ENCODE measurements around the gene TMEM209.

TMEM209 gene

DNA sequence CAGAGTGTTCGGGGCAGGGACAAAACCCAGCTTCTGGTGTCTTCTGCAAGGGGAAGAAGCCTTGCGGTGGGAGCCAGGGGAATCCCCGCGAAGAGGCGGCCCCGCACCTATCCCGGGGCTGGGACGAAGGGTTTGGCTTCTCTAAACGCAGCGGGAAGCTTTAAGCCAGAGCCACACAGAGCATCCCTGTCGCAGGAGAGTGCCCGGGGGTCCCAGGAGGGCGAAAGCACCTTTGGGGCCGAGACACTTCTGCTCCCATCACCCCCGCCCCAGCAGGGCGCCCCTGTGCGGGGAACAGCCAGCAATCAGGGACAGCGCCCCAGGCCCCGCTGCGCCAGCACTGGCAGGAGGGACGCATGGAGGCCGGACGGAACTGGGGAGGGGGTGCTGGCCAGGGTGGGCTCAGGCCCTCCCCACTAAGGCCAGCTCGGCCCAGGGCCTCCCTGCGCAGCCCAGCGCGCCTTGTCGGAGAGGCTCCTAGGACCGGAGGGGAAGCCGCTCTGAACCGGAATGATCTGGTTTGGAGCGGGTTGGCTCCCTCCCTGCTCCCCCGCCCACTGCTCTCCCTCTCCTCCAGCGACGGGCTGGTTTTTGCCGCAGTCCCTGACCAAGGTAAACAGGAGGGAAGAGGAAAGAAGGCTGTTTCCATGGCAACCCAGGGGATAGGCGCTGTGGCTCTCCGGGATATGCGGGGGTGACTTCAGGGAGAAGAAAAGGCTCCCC is 63.9 kb downstream of the TMEM209 start:
- peak overlapping the region; percentile 73 for H3K4me3 ChIP-seq (ENCODE audit: low read length)
- no peaks in the 10 kb centered on the region for H3K27me3 ChIP-seq (replicated peaks; ENCODE audit: control insufficient read depth, insufficient read depth, low read length)
- peak overlapping the region; percentile 83 for H3K9ac ChIP-seq (ENCODE audit: low read length)
- peaks cover 24% of the 10 kb centered on the region for H3K4me1 ChIP-seq (ENCODE audit: control insufficient read depth, insufficient read depth, low read length)
- no peaks in the 10 kb centered on the region for H3K9me3 ChIP-seq (ENCODE audit: control insufficient read depth, low read length)
- DNase-seq (ENCODE audit: low read depth): peak; percentile 57
- H3K36me3 ChIP-seq (ENCODE audit: control insufficient read depth, insufficient read depth, low read length, severe bottlenecking): peaks cover 6% of the 10 kb centered on the region

DNA sequence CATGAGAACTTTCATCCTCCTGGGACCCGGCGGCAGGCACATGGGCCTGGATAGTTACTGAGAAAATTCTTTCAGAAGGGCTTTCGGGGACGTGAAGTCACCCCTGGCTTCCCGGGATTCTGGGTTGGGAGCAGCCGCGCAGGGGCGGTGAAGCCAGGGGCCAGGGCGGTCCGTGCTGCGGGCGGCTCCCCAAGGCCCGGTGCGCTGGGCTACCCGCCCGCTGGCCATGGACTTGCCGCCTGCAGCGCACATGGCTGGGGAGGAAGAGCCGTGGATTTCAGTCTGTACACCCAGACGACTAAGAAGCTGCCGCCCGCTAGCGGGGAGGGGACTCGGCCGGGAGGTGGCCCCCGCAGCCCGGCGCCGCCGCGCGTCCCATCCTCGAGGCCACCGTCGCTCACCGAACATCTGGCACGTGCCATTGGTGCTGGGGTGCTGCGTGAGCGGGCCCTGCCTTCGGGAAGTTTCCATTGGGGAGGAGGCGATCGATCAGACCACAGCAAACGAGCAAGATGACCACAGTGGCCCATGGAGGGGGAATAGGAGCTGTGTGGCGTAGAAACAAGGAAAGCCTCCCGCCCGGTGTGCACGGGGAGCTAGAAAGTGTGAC is 64.5 kb downstream of the TMEM209 start:
- Histone ChIP-seq H3K4me1 (ENCODE audit: control insufficient read depth, insufficient read depth, low read length) (peaks cover 24% of the 10 kb centered on the region), H3K9ac (ENCODE audit: low read length) (peak overlapping the region; percentile 83), H3K27me3 (replicated peaks; ENCODE audit: control insufficient read depth, insufficient read depth, low read length) (no peaks in the 10 kb centered on the region), H3K9me3 (ENCODE audit: control insufficient read depth, low read length) (no peaks in the 10 kb centered on the region), H3K36me3 (ENCODE audit: control insufficient read depth, insufficient read depth, low read length, severe bottlenecking) (peaks cover 11% of the 10 kb centered on the region), H3K4me3 (ENCODE audit: low read length) (peak overlapping the region; percentile 73)
- DNase-seq (ENCODE audit: low read depth): no peak

- peaks cover 23% of the 10 kb centered on the region for H3K36me3 ChIP-seq (ENCODE audit: control insufficient read depth, insufficient read depth, low read length, severe bottlenecking)
- no peaks in the 10 kb centered on the region for H3K27me3 ChIP-seq (replicated peaks; ENCODE audit: control insufficient read depth, insufficient read depth, low read length)
- DNase-seq (ENCODE audit: low read depth): no peak
Observed at GRCh38 chr7:130139193-130139960, 65.8 kb downstream of the TMEM209 start.

DNA sequence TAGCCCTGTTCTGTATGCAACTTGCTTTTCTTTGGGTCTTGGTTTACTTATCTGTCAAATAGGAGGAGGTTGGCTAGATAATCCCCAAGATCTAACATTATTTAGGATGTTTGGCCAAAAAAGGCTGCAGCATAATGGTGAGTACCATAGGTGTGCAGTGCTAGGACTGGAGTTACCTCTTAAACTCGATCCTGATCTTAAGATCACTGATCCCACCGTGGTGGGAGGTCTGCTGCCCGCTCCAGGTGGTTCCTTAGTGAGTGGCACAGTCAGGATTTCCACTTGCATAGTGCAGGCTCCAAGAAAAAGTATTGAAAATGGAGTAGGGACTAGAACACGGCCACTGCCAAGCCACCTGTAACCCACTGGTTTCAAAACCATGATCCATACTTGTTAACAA is 68.0 kb downstream of the TMEM209 start:
- no peak for DNase-seq (ENCODE audit: low read depth)
- Histone ChIP-seq H3K36me3 (ENCODE audit: control insufficient read depth, insufficient read depth, low read length, severe bottlenecking) (peaks cover 43% of the 10 kb centered on the region), H3K9ac (ENCODE audit: low read length) (no peak overlapping the region), H3K27me3 (replicated peaks; ENCODE audit: control insufficient read depth, insufficient read depth, low read length) (no peaks in the 10 kb centered on the region), H3K9me3 (ENCODE audit: control insufficient read depth, low read length) (no peaks in the 10 kb centered on the region), H3K4me1 (ENCODE audit: control insufficient read depth, insufficient read depth, low read length) (peaks cover 11% of the 10 kb centered on the region), H3K4me3 (ENCODE audit: low read length) (no peak overlapping the region)

More at GRCh38 chr7:130139193-130139960, 65.8 kb downstream of the TMEM209 start:
- peaks cover 17% of the 10 kb centered on the region for H3K4me1 ChIP-seq (ENCODE audit: control insufficient read depth, insufficient read depth, low read length)
- no peaks in the 10 kb centered on the region for H3K9me3 ChIP-seq (ENCODE audit: control insufficient read depth, low read length)
- H3K4me3 ChIP-seq (ENCODE audit: low read length): no peak overlapping the region
- no peak overlapping the region for H3K9ac ChIP-seq (ENCODE audit: low read length)

GRCh38 chr7:130136579-130137167 is 68.5 kb downstream of the TMEM209 start:
- H3K9ac ChIP-seq (ENCODE audit: low read length): no peak overlapping the region
- H3K27me3 ChIP-seq (replicated peaks; ENCODE audit: control insufficient read depth, insufficient read depth, low read length): no peaks in the 10 kb centered on the region
- DNase-seq (ENCODE audit: low read depth): no peak
- H3K4me1 ChIP-seq (ENCODE audit: control insufficient read depth, insufficient read depth, low read length): peaks cover 8% of the 10 kb centered on the region
- peaks cover 48% of the 10 kb centered on the region for H3K36me3 ChIP-seq (ENCODE audit: control insufficient read depth, insufficient read depth, low read length, severe bottlenecking)
- H3K4me3 ChIP-seq (ENCODE audit: low read length): no peak overlapping the region
- H3K9me3 ChIP-seq (ENCODE audit: control insufficient read depth, low read length): no peaks in the 10 kb centered on the region

DNA sequence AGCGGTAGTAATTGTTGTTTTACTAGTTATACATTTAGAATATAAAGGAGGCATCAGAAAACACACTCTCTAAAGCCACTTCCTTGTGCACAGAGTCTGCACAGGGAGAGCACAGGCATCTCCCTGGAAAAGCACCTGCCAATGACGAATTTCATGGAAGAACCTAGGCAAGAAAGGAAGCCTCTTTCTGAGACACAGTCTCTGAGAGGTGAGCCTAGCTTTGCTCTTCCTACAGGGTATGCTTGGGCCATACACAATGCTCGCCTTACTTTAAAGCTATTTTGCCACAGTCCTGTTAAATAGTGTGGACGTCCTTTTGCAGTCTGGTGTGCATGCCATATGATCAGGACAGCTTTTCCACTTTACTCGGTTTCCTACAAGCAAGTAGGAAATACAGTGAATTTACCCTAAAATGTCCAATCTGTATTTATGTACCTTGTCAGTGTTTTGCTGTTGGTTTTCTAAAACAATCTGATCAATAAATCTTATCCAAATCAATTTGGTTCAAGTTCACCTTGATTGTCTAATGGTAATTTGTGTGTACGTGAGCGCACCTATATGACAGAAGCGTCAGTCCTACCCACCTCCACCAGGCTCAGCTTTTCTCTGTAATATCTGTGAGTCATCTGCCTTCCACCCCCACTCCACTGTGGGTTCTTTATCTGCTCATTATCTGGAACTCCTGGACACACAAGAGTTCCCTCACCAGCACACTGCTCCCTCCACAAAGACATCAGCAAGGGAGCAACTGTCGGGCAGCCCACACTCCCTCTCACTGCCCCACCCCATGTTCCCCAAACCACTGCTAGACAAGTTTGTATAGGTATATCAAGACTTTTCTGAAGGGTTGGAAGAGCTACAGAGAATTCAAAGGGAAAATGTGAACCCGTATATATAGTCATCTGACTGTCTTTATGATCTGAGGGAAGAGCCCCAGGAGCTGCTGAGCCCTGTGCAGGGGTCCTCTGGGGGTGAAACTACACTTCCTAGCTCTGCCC is 69.7 kb downstream of the TMEM209 start:
- Histone ChIP-seq H3K36me3 (ENCODE audit: control insufficient read depth, insufficient read depth, low read length, severe bottlenecking) (peaks cover 60% of the 10 kb centered on the region), H3K4me1 (ENCODE audit: control insufficient read depth, insufficient read depth, low read length) (no peaks in the 10 kb centered on the region), H3K9ac (ENCODE audit: low read length) (no peak overlapping the region), H3K27me3 (replicated peaks; ENCODE audit: control insufficient read depth, insufficient read depth, low read length) (no peaks in the 10 kb centered on the region), H3K4me3 (ENCODE audit: low read length) (no peak overlapping the region), H3K9me3 (ENCODE audit: control insufficient read depth, low read length) (no peaks in the 10 kb centered on the region)
- DNase-seq (ENCODE audit: low read depth): no peak

GRCh38 chr7:130134726-130135125 is 70.5 kb downstream of the TMEM209 start:
- Histone ChIP-seq H3K9me3 (ENCODE audit: control insufficient read depth, low read length) (no peaks in the 10 kb centered on the region), H3K4me3 (ENCODE audit: low read length) (no peak overlapping the region), H3K36me3 (ENCODE audit: control insufficient read depth, insufficient read depth, low read length, severe bottlenecking) (peaks cover 65% of the 10 kb centered on the region), H3K9ac (ENCODE audit: low read length) (no peak overlapping the region), H3K4me1 (ENCODE audit: control insufficient read depth, insufficient read depth, low read length) (no peaks in the 10 kb centered on the region), H3K27me3 (replicated peaks; ENCODE audit: control insufficient read depth, insufficient read depth, low read length) (no peaks in the 10 kb centered on the region)
- DNase-seq (ENCODE audit: low read depth): no peak

DNA sequence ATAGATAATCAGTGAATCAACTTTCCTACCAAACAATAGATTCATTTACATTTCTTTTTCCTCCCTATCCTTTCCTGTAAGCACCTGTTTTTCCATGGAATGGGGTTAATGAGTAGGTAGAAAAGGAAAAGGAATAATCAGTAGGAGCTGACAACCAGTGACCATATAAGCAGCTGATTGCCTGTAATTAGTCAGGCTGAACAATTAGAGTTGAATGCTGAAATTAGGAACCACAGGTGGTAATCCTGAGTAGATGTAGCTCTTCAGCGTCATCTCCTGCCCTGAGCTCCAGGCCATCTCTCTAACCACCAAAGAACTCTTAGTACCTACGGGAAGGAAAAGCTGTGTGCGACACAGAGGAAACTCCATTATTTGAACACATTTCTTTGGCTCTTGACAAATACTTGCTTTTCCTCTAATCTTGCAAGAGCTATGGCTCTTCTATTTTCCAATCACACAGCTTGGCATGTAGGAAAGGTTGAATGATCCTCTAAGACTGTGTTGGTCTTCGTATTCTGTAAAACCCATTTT is 71.0 kb downstream of the TMEM209 start:
- no peaks in the 10 kb centered on the region for H3K27me3 ChIP-seq (replicated peaks; ENCODE audit: control insufficient read depth, insufficient read depth, low read length)
- no peak overlapping the region for H3K4me3 ChIP-seq (ENCODE audit: low read length)
- H3K9me3 ChIP-seq (ENCODE audit: control insufficient read depth, low read length): no peaks in the 10 kb centered on the region
- no peak overlapping the region for H3K9ac ChIP-seq (ENCODE audit: low read length)
- peaks cover 71% of the 10 kb centered on the region for H3K36me3 ChIP-seq (ENCODE audit: control insufficient read depth, insufficient read depth, low read length, severe bottlenecking)
- H3K4me1 ChIP-seq (ENCODE audit: control insufficient read depth, insufficient read depth, low read length): peaks cover 3% of the 10 kb centered on the region
- no peak for DNase-seq (ENCODE audit: low read depth)

- H3K36me3 ChIP-seq (ENCODE audit: control insufficient read depth, insufficient read depth, low read length, severe bottlenecking): peaks cover 75% of the 10 kb centered on the region
- no peaks in the 10 kb centered on the region for H3K27me3 ChIP-seq (replicated peaks; ENCODE audit: control insufficient read depth, insufficient read depth, low read length)
- no peak overlapping the region for H3K9ac ChIP-seq (ENCODE audit: low read length)
- H3K4me3 ChIP-seq (ENCODE audit: low read length): no peak overlapping the region
- peaks cover 10% of the 10 kb centered on the region for H3K4me1 ChIP-seq (ENCODE audit: control insufficient read depth, insufficient read depth, low read length)
- no peaks in the 10 kb centered on the region for H3K9me3 ChIP-seq (ENCODE audit: control insufficient read depth, low read length)
- DNase-seq (ENCODE audit: low read depth): no peak
Observed at GRCh38 chr7:130133029-130133782, 72.0 kb downstream of the TMEM209 start.
